VCaP (cell line): ENCODE data around the gene DNAH10.

Source experiments
- H3K27ac ChIP-seq: fragments of 450-650 bp; 2 replicates; pipeline ENCODE4 v1.5.1; 2017
- TF ChIP-seq, protein P1 (sequence below): fragments of 450-650 bp; conservative IDR thresholded peaks from 2 replicates; pipeline ENCODE4 v1.5.1; 2017; ENCODE audit warnings: mild to moderate bottlenecking, moderate library complexity

The DNAH10 gene

GRCh38 chr12:123790905-123791467 is 28.9 kb downstream of the DNAH10 start:
- no peak overlapping the region for H3K27ac ChIP-seq
- TF ChIP-seq, protein P1, sequence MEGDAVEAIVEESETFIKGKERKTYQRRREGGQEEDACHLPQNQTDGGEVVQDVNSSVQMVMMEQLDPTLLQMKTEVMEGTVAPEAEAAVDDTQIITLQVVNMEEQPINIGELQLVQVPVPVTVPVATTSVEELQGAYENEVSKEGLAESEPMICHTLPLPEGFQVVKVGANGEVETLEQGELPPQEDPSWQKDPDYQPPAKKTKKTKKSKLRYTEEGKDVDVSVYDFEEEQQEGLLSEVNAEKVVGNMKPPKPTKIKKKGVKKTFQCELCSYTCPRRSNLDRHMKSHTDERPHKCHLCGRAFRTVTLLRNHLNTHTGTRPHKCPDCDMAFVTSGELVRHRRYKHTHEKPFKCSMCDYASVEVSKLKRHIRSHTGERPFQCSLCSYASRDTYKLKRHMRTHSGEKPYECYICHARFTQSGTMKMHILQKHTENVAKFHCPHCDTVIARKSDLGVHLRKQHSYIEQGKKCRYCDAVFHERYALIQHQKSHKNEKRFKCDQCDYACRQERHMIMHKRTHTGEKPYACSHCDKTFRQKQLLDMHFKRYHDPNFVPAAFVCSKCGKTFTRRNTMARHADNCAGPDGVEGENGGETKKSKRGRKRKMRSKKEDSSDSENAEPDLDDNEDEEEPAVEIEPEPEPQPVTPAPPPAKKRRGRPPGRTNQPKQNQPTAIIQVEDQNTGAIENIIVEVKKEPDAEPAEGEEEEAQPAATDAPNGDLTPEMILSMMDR = no peak

DNA sequence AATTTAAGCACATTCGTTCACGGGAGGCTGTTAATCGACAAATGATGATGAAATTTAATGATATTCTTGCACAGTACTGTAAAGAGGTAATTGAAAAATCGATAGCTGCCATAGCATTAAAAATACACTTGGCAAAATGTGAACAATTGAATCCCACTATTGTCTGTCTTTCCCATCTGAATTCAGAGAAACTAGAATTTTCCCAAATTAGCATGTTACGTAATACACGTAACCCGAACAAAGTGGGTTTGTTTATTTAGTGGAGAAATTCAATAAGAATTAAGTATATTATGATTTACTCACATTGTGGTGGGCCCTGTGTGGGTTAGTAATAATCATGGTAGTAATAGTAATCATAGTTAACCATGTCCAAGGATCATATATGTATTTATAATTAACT is 31.9 kb downstream of the DNAH10 start:
- TF ChIP-seq, protein P1 = no peak
- H3K27ac ChIP-seq = no peak overlapping the region

GRCh38 chr12:123798518-123798917 is 36.4 kb downstream of the DNAH10 start:
- no peak overlapping the region for H3K27ac ChIP-seq
- TF ChIP-seq, protein P1 = no peak

- H3K27ac ChIP-seq = no peak overlapping the region
- TF ChIP-seq, protein P1 = no peak
Observed at GRCh38 chr12:123799227-123799626, 37.1 kb downstream of the DNAH10 start.

GRCh38 chr12:123801573-123802178 is 39.6 kb downstream of the DNAH10 start:
- H3K27ac ChIP-seq = no peak overlapping the region
- TF ChIP-seq, protein P1 = peak; percentile 89

DNA sequence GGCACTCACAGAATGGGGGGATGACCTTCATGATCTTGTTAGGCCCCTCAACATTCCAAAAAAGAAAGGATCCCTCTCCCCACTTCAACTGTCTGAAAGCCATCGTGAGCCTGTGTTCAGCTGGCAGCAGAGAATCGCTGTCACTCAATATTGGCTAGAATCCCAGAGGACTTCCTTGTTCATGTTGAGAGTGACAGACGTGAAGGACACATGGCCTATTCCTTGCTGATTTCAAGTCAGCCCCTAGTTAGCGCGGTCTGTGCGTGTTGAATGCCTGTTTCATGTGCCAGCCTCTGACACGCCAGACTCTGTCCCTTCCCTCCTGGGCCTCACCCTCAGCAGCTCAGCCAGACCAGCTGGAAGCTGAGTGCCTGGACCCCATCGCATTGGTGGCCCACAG is 43.1 kb downstream of the DNAH10 start:
- no peak overlapping the region for H3K27ac ChIP-seq
- TF ChIP-seq, protein P1 = no peak

DNA sequence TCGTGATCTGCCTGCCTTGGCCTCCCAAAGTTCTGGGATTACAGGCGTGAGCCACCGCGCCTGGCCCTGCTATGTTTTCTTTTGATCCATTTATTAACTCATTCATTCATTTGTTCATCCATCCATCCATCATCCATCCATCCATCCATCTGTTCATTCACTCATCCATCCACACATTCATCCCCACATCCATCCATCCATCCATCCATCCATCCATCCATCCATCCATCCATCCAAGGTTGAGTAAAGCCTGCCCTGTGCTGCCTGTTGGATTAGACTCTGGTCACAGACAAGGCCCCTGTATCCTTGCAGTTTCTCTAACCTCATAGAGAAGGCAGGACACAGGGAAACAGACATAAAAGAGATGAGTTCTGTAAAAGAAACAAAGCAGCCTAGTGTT is 44.9 kb downstream of the DNAH10 start:
- H3K27ac ChIP-seq = no peak overlapping the region
- TF ChIP-seq, protein P1 = no peak
